Karpas-422 (cell line): Measurements from ENCODE around the gene WBP4. TPM values are rescaled to one million over a fixed set of nuclear protein-coding genes. Genes with fewer than 3 reads are reported as not detected.
A peak's percentile ranks its signal among the peaks of the same experiment; 100 is the strongest.

Experiments
- DNase-seq: peaks from one replicate; pipeline ENCODE4 v3.0.0-alpha.2; 2015
- H2AFZ ChIP-seq: fragments of 200-600 bp; sonication (generic); 2 replicates; pipeline ENCODE4 v1.6.1; 2014; ENCODE audit warnings: antibody characterized with exemption, low read length, mixed read lengths
- H3K27ac ChIP-seq: fragments of 200-600 bp; sonication (generic); 2 replicates; pipeline ENCODE4 v1.5.1; 2014; ENCODE audit warnings: mild to moderate bottlenecking, low read length, moderate library complexity
- H3K27me3 ChIP-seq: fragments of 200-600 bp; sonication (generic); 2 replicates; pipeline ENCODE4 v1.6.1; 2014; ENCODE audit warnings: low read length, mixed read lengths
- H3K36me3 ChIP-seq: fragments of 200-600 bp; sonication (generic); 2 replicates; pipeline ENCODE4 v1.6.1; 2014; ENCODE audit warnings: low read length, mixed read lengths; ENCODE audit not compliant: insufficient read depth
- H3K4me1 ChIP-seq: fragments of 200-600 bp; sonication (generic); 2 replicates; pipeline ENCODE4 v1.6.1; 2014; ENCODE audit warnings: mild to moderate bottlenecking, low read length, mixed read lengths
- H3K4me2 ChIP-seq: fragments of 200-600 bp; sonication (generic); 2 replicates; pipeline ENCODE4 v1.6.1; 2014; ENCODE audit warnings: low read length, low read depth, mild to moderate bottlenecking; ENCODE audit not compliant: poor library complexity, severe bottlenecking
- H3K4me3 ChIP-seq: fragments of 200-600 bp; sonication (generic); 2 replicates; pipeline ENCODE4 v1.5.1; 2014; ENCODE audit warnings: mild to moderate bottlenecking, antibody characterized with exemption, low read length, mixed read lengths
- H3K79me2 ChIP-seq: fragments of 200-600 bp; sonication (generic); 2 replicates; pipeline ENCODE4 v1.6.1; 2014; ENCODE audit warnings: mild to moderate bottlenecking, low read length, mixed read lengths
- H3K9ac ChIP-seq: fragments of 200-600 bp; sonication (generic); 2 replicates; pipeline ENCODE4 v1.6.0; 2014; ENCODE audit warnings: low read length
- H3K9me2 ChIP-seq: fragments of 200-600 bp; sonication (generic), shearing (Covaris generic); replicated peaks from 2 replicates; pipeline ENCODE4 v1.6.0; 2014; ENCODE audit warnings: mild to moderate bottlenecking, low read length, moderate library complexity; ENCODE audit not compliant: insufficient read depth
- H3K9me3 ChIP-seq: fragments of 300-700, 200-600 bp; sonication (generic); 2 replicates; pipeline ENCODE4 v1.6.1; 2014; ENCODE audit warnings: low read length, mixed read lengths
- H4K20me1 ChIP-seq: fragments of 200-600 bp; sonication (generic); 2 replicates; pipeline ENCODE4 v1.6.1; 2014; ENCODE audit warnings: mild to moderate bottlenecking, antibody characterized with exemption, low read length, low read depth; ENCODE audit not compliant: insufficient read depth
- total RNA-seq: library from RNA; depleted of rRNA; stranded (reverse); fragments of >200 nt; shearing (Covaris generic); gene quantifications from 2 replicates; pipeline ENCODE4 v1.2.3, GENCODE V29; 2014; ENCODE audit warnings: low replicate concordance

Gene WBP4
- total RNA-seq, 1 experiment from 2014 or later, result 4.5 TPM

GRCh38 chr13:41060724-41061074 is 610 bp upstream of the WBP4 start:
- Histone ChIP-seq H2AFZ (peak overlapping the region; percentile 89), H3K79me2 (peaks cover 27% of the 10 kb centered on the region), H3K9me2 (no peaks in the 10 kb centered on the region), H3K4me3 (peak overlapping the region; percentile 83), H3K36me3 (peaks cover 10% of the 10 kb centered on the region; the same call in 1 of the 2 replicates), H3K27me3 (no peaks in the 10 kb centered on the region), H3K27ac (peak overlapping the region; percentile 58), H4K20me1 (no peaks in the 10 kb centered on the region), H3K4me2 (peak overlapping the region; percentile 88), H3K9me3 (no peaks in the 10 kb centered on the region), H3K9ac (peak overlapping the region; percentile 76), H3K4me1 (peaks cover 31% of the 10 kb centered on the region)
- peak; percentile 94 for DNase-seq

DNA sequence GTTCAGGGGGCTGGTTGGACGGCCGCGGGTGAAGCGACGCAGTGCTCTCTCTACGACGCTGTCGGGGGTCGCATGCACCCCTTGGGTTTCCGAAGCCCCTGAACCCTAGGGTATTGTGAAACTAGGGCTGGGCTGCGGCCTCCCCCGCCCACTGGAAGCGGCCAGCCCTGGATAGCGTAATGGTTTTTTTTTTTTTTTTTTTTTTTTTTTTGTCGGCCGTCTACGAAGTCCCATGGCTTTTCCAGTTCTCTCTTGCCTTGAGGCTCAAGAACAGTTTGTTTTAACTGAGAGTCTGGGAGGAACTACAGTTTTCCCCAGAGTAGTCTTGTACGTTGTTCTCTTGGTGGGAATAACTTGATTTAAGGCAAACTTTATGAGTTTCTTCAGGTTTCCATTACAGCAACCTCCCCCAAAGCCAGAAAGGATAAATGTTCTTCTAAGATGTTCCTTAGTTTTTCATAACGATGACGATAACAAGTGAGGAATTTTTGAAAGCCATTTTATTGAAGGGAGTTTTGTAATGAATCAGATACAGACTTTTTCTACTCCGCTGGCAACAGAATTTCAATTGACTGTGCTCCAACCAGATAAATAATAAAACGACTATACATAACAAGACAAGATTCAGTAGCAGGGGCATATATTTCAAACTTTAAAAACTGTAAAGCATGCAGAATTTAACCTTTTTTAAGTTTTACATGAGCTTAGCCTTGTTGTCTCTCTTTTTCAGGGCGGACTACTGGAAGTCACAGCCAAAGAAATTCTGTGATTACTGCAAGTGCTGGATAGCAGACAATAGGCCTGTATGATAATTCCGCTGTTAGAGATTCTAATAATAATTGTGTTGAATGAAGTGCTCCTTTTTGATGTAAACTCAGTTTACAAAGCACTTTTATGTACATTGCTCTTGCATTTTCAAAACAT is 867 bp downstream of the WBP4 start:
- peak overlapping the region; percentile 58; the same call in 1 of the 2 replicates for H3K27ac ChIP-seq
- no peaks in the 10 kb centered on the region for H3K27me3 ChIP-seq
- H3K4me3 ChIP-seq, result peak overlapping the region; percentile 83
- no peaks in the 10 kb centered on the region for H3K9me2 ChIP-seq
- H3K36me3 ChIP-seq, result peaks cover 21% of the 10 kb centered on the region
- H3K79me2 ChIP-seq, result peaks cover 27% of the 10 kb centered on the region
- peak; percentile 81 for DNase-seq
- H2AFZ ChIP-seq, result peak overlapping the region; percentile 89; the same call in 1 of the 2 replicates
- H3K9ac ChIP-seq, result peak overlapping the region; percentile 76
- H3K4me2 ChIP-seq, result peak overlapping the region; percentile 88
- H4K20me1 ChIP-seq, result no peaks in the 10 kb centered on the region
- H3K4me1 ChIP-seq, result peaks cover 31% of the 10 kb centered on the region
- no peaks in the 10 kb centered on the region for H3K9me3 ChIP-seq

- H3K9me3 ChIP-seq, result no peaks in the 10 kb centered on the region
- H3K27me3 ChIP-seq, result no peaks in the 10 kb centered on the region
- H3K79me2 ChIP-seq, result peaks cover 27% of the 10 kb centered on the region
- no peak overlapping the region for H2AFZ ChIP-seq
- peaks cover 28% of the 10 kb centered on the region for H3K4me1 ChIP-seq
- H3K36me3 ChIP-seq, result peaks cover 34% of the 10 kb centered on the region
- no peaks in the 10 kb centered on the region for H4K20me1 ChIP-seq
- no peak overlapping the region for H3K27ac ChIP-seq
- H3K9ac ChIP-seq, result no peak overlapping the region
- DNase-seq, result peak; percentile 14
- no peaks in the 10 kb centered on the region for H3K9me2 ChIP-seq
- no peak overlapping the region for H3K4me2 ChIP-seq
- H3K4me3 ChIP-seq, result no peak overlapping the region
Observed at GRCh38 chr13:41064493-41064892, 3.2 kb downstream of the WBP4 start.

GRCh38 chr13:41065078-41065477 is 3.8 kb downstream of the WBP4 start:
- Histone ChIP-seq H3K4me2 (no peak overlapping the region), H3K9me3 (no peaks in the 10 kb centered on the region), H3K27ac (no peak overlapping the region), H3K4me1 (peaks cover 24% of the 10 kb centered on the region), H3K36me3 (peaks cover 34% of the 10 kb centered on the region), H2AFZ (no peak overlapping the region), H4K20me1 (no peaks in the 10 kb centered on the region), H3K9me2 (no peaks in the 10 kb centered on the region), H3K4me3 (no peak overlapping the region), H3K9ac (no peak overlapping the region), H3K27me3 (no peaks in the 10 kb centered on the region), H3K79me2 (peaks cover 27% of the 10 kb centered on the region)
- DNase-seq, result peak; percentile 34

- Histone ChIP-seq H3K9me2 (no peaks in the 10 kb centered on the region), H3K27ac (no peak overlapping the region), H3K27me3 (no peaks in the 10 kb centered on the region), H2AFZ (no peak overlapping the region), H3K9ac (no peak overlapping the region), H3K9me3 (no peaks in the 10 kb centered on the region), H3K4me3 (no peak overlapping the region), H3K4me1 (no peaks in the 10 kb centered on the region), H3K79me2 (no peaks in the 10 kb centered on the region), H3K36me3 (peaks cover 19% of the 10 kb centered on the region), H3K4me2 (no peak overlapping the region), H4K20me1 (no peaks in the 10 kb centered on the region)
- DNase-seq, result peak; percentile 40
Observed at GRCh38 chr13:41074523-41074922, 13.2 kb downstream of the WBP4 start.

DNA sequence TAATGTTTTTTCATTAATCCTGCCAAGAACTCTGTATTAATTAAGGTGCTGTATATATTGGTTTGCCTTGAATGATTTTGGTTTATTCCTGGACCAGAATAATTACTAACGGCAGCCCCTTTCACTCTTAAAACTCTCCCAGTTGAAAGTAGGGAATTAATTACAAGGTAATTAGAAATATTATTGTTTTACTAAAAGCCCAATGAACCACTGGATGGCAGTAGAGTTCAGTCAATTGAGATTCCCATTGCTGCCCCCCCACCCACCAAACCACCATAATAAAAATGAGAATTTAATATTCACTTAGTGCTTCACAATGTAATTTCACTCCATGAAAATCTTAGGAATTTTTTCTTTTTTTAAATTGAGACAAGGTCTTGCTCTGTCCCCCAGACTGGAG is 13.7 kb downstream of the WBP4 start:
- Histone ChIP-seq H3K27me3 (no peaks in the 10 kb centered on the region), H3K4me3 (no peak overlapping the region), H3K27ac (no peak overlapping the region), H3K9ac (no peak overlapping the region), H3K4me1 (no peaks in the 10 kb centered on the region), H4K20me1 (no peaks in the 10 kb centered on the region), H3K9me3 (no peaks in the 10 kb centered on the region), H3K79me2 (no peaks in the 10 kb centered on the region), H2AFZ (no peak overlapping the region), H3K4me2 (no peak overlapping the region), H3K36me3 (peaks cover 19% of the 10 kb centered on the region), H3K9me2 (no peaks in the 10 kb centered on the region)
- DNase-seq, result peak; percentile 83

DNA sequence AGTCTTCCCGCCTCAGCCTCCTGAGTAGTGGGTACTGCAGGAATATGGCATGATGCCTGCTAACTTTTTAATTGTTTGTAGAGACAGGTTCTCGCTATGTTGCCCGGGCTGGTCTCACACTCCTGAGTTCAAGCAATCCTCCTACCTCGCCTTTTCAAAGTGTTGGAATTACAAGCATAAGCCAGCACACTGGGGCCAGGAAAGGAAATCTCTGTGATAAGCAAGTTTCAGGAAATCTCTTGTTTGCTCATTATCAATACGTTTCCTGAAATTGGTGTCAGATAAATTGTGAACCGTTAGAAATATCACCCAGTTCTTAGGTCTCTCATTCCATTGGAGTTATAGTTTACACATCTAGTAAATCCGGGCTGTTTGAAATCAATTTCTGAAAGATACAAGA is 14.2 kb downstream of the WBP4 start:
- H3K4me1 ChIP-seq, result no peaks in the 10 kb centered on the region
- H3K4me2 ChIP-seq, result no peak overlapping the region
- H2AFZ ChIP-seq, result no peak overlapping the region
- H3K9me2 ChIP-seq, result no peaks in the 10 kb centered on the region
- H4K20me1 ChIP-seq, result no peaks in the 10 kb centered on the region
- no peaks in the 10 kb centered on the region for H3K27me3 ChIP-seq
- no peaks in the 10 kb centered on the region for H3K79me2 ChIP-seq
- DNase-seq, result no peak
- no peaks in the 10 kb centered on the region for H3K9me3 ChIP-seq
- no peak overlapping the region for H3K27ac ChIP-seq
- H3K9ac ChIP-seq, result no peak overlapping the region
- H3K4me3 ChIP-seq, result no peak overlapping the region
- H3K36me3 ChIP-seq, result peaks cover 19% of the 10 kb centered on the region

GRCh38 chr13:41077475-41077874 is 16.2 kb downstream of the WBP4 start:
- H3K9ac ChIP-seq, result no peak overlapping the region
- H3K36me3 ChIP-seq, result peaks cover 9% of the 10 kb centered on the region
- H4K20me1 ChIP-seq, result no peaks in the 10 kb centered on the region
- DNase-seq, result no peak
- H3K4me3 ChIP-seq, result no peak overlapping the region
- no peaks in the 10 kb centered on the region for H3K4me1 ChIP-seq
- H3K27me3 ChIP-seq, result no peaks in the 10 kb centered on the region
- no peak overlapping the region for H2AFZ ChIP-seq
- no peak overlapping the region for H3K4me2 ChIP-seq
- H3K79me2 ChIP-seq, result no peaks in the 10 kb centered on the region
- no peaks in the 10 kb centered on the region for H3K9me2 ChIP-seq
- no peak overlapping the region for H3K27ac ChIP-seq
- no peaks in the 10 kb centered on the region for H3K9me3 ChIP-seq
